Hypothalamus (tissue), 51 donors: ENCODE results near the gene CEP104.

Experiments used
- DNase-seq, 51 donors: peaks; one replicate each; lab custom pipeline; 2025; lab: John Stamatoyannopoulos, UW

The CEP104 gene

DNA sequence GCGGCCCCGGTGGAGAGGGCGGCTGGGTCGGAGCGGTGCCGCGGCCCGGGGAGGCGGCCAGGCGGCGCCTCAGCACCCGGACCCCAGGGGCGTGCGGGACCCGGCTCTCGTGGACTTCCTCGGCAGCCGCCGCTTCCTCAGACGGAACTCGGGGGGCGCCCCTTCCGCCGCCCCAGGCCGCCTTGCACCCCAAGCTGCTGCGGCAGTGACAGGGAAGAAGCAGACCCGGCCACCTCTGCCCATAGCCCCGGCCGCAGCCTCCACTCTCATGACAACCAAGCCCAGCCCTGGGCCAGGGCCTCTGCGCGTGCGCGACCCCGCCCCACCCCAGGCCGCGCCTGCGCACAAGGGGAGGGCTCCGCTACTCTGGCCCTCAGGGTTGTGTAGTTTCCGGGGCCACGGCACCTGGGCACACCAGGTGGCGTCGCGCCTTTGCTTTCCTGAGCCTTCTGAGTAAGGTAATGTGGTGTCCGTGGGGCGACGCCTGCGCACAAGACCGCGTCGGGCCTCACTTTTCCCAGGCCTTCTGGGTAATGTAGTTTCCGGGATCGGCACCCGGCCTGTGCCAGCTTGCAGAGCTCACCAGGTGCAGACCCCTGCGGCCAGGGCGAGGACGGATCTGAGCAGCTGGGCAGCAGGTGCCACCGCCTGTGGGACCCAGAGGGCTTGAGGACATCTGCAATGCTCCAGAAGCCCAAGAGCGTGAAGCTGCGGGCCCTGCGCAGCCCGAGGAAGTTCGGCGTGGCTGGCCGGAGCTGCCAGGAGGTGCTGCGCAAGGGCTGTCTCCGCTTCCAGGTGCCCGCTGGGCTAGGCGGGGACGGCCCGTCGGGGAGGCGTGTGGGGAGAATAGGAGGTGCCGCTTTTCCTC lies at the start of gene CEP104, which contains the start of gene DFFB:
CEP104 (minus strand) TSS at position 289 of the 868 bp plus-strand sequence. CDS start 4,804 bp downstream, outside the sequence.
DFFB (plus strand) TSS at position 554 of the 868 bp plus-strand sequence; CDS start at position 682, 128 bp downstream.
- DNase-seq, result peak; percentile 65 to 98 (median 83)

- no peak for DNase-seq
These were observed 49.6 kb upstream of the CEP104 start for GRCh38 chr1:3906672-3907020.

GRCh38 chr1:3905953-3906671 lies 49.1 kb upstream of the CEP104 start:
- DNase-seq, result no peak

DNA sequence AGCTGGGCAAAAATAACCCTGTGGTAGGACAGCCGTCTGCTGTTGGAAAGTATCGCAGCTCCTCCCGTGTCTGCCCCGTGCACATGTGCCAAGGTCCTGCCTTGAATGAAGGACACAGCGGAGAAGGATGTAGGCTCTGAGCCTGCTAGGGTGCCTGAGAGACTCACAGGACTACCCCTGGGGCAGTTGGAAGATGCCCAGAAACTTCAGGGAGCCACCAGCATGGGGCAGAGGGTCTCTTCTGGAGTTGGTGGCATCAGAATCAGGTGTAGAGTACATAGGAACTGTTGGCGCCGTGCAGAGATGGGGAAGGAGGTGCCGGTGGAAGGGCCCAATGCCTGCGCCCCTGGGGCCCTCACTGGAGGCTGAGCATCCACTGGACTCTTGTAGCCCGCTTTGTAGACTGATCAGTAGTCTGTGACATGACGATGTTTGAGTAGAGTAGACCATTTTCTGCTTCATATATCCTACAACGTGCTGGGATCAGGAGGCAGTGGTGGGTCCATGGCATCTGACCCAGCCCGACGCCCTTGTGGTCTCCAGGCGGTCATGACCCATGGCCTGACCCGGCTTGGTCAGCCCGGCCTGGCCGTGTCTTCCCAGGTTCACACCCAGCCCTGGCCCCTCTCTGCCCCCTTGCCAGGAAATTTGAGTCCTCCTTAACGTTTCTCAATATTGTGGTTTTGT lies 48.4 kb upstream of the CEP104 start:
- no peak for DNase-seq

DNA sequence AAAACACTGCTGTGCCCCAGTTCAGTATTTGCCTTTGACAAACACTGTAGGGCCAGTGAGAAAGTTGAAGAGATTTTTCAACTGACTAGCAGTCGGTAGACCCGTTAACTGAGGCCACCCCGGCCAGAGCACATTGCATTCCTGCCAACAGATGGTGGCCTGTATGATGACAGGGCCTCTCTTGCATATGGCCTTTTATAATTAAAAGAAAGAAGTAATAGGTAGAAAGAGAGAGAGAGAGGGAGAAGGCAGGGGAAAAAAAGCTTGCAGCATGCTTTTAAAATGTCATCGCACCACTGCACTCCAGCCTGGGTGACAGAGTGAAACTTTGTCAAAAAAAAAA lies 47.8 kb upstream of the CEP104 start:
- no peak for DNase-seq

- no peak for DNase-seq
These were observed 47.2 kb upstream of the CEP104 start for GRCh38 chr1:3904006-3904842.

- no peak for DNase-seq
These were observed 46.4 kb upstream of the CEP104 start for GRCh38 chr1:3903141-3904005.

GRCh38 chr1:3902571-3903091 lies 45.6 kb upstream of the CEP104 start:
- no peak for DNase-seq

GRCh38 chr1:3902111-3902511 lies 45.1 kb upstream of the CEP104 start:
- no peak for DNase-seq

- peak; percentile 71 to 98 (median 93) for DNase-seq
These were observed 44.0 kb upstream of the CEP104 start for GRCh38 chr1:3900969-3901529.

DNA sequence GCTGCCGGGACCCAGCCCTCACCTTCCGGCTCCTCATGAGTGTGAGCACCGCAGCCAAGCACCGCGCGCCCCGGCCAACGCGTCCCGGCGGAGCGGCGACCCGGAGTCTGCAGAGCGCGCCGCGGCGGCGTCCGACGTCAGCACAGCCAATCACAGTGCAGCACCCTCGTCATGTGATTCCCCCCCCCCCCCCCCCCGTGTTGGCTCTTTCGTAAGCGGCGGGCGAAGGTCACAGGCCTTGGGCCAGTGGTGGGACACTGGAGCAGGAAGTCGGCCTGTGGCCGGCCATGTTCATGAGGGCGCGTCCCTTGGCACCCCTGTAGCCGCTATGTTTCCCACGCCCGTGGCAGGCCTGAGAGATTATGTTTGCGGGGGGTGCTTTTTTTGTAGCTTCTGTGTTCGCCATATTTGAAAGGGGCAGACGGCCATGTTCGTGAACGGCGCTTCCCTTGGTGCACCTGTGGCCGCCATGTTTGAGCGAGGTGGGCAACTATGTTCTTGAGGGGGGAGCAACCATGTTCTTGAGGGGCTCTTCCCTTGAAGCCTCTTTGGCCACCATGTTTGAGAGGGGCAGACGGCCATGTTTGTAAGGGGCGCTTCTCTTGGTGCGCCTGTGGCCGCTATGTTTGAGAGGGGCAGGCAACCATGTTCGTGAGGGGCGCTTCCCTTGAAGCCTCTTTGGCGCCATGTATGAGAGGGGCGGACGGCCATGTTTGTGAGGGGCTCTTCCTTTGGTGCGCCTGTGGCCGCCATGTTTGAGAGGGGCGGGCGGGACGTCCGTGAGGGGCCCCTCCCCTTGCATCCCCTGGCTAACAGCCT lies 43.3 kb upstream of the CEP104 start, which contains the start of gene C1orf174:
C1orf174 (minus strand) TSS at position 123 of the 819 bp plus-strand sequence; CDS start at position 37, 86 bp downstream.
- DNase-seq, result peak; percentile 87 to 100 (median 98)

GRCh38 chr1:3899754-3900149 lies 42.7 kb upstream of the CEP104 start:
- peak in 1 of 51 donors; percentile 53 for DNase-seq

DNA sequence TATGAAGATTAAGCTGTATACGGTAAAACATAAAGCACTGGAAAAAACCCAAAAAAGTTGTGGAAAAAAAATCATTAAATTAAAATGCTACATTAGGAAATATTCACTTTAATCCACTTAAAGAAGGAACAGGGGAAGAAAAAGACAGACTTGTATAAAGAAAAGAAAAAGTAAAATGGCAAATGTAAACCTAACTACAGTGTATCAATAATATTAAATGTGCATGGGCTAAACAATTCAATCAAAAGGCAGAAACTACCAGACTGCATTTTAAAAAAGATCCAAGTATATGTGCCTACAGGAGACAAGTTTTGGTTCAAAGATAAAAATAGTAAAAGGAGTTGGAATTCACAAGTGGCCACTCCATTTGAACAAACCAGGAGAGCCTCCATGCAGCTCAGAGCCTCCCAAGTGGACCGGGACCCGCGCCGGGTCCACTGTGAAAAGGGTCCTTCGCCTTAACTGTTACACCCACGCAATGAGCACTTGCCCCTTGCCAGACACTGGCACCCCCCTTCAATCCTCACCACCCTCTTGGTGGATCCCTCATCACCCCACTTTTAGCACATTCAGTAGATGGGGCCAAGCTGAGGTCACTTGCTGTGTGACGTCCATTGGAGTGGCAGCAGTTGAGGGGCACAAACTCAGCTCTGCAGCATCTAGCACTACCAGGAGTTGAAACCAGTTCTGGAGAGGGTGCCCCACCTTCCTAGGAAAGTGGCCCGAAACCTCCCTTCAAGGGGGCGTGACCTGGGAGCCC lies 42.2 kb upstream of the CEP104 start:
- no peak for DNase-seq

- no peak for DNase-seq
These were observed 41.4 kb upstream of the CEP104 start for GRCh38 chr1:3898475-3898735.

GRCh38 chr1:3896396-3897000 lies 39.5 kb upstream of the CEP104 start:
- no peak for DNase-seq

- DNase-seq, result no peak
These were observed 38.9 kb upstream of the CEP104 start for GRCh38 chr1:3895951-3896325.
